Smooth muscle cell (in vitro differentiated cells): ENCODE data around the gene PEX16. TPM values are rescaled to one million over a fixed set of nuclear protein-coding genes. Genes with fewer than 3 reads are reported as not detected.

ENCODE experiments used
- DNase-seq: peaks from one replicate; lab custom pipeline; 2025; ENCODE audit not compliant: unreplicated experiment; lab: John Stamatoyannopoulos, UW
- H2AFZ ChIP-seq: fragments of 200-600 bp; sonication (generic); 2 replicates; pipeline ENCODE4 v1.6.0; 2016; ENCODE audit warnings: antibody characterized with exemption, low read depth, mild to moderate bottlenecking
- H3F3A ChIP-seq: fragments of 200-600 bp; sonication (generic); 2 replicates; pipeline ENCODE4 v1.6.0; 2017; ENCODE audit warnings: antibody characterized with exemption, low read depth
- H3K27ac ChIP-seq: fragments of 200-600 bp; sonication (generic); 2 replicates; pipeline ENCODE4 v1.5.1; 2016; ENCODE audit warnings: low read depth, mild to moderate bottlenecking
- H3K27me3 ChIP-seq: fragments of 200-600 bp; sonication (generic); 2 replicates; pipeline ENCODE4 v1.6.1; 2016; ENCODE audit warnings: low read depth, mild to moderate bottlenecking
- H3K36me3 ChIP-seq: fragments of 200-600 bp; sonication (generic); 2 replicates; pipeline ENCODE4 v1.5.1; 2016; ENCODE audit warnings: low read depth
- H3K4me1 ChIP-seq: fragments of 200-600 bp; sonication (generic); 2 replicates; pipeline ENCODE4 v1.5.1; 2016; ENCODE audit warnings: low read depth
- H3K4me2 ChIP-seq: fragments of 200-600 bp; sonication (generic); 2 replicates; pipeline ENCODE4 v1.6.0; 2016; ENCODE audit warnings: mild to moderate bottlenecking
- H3K4me3 ChIP-seq: fragments of 200-600 bp; sonication (generic); 2 replicates; pipeline ENCODE4 v1.5.1; 2016; ENCODE audit warnings: mild to moderate bottlenecking
- H3K79me2 ChIP-seq: fragments of 200-600 bp; sonication (generic); 2 replicates; pipeline ENCODE4 v1.6.0; 2016; ENCODE audit warnings: low read depth, mild to moderate bottlenecking
- H3K9ac ChIP-seq: fragments of 200-600 bp; sonication (generic); 2 replicates; pipeline ENCODE4 v1.6.0; 2016; ENCODE audit warnings: low read depth
- H3K9me3 ChIP-seq: fragments of 200-600 bp; sonication (generic); replicated peaks from 2 replicates; pipeline ENCODE4 v1.5.1; 2016; ENCODE audit warnings: low read depth
- H4K20me1 ChIP-seq: fragments of 200-600 bp; sonication (generic); 2 replicates; pipeline ENCODE4 v1.6.0; 2016; ENCODE audit warnings: low read depth
- WGBS: methylation state at CpG from one replicate; pipeline ENCODE4 v1.1.7; 2016; ENCODE audit warnings: low lambda C conversion rate; 5-methylcytosine and 5-hydroxymethylcytosine counted together
- polyA plus RNA-seq: library from polyadenylated mRNA; unstranded; fragments of >200 nt; fragmentation: Nextera tagmentation; extraction: Ambion mirVana; gene quantifications from 2 replicates; pipeline ENCODE4 v1.2.1, GENCODE V29; 2016
- total RNA-seq: library from RNA; depleted of rRNA; stranded (reverse); fragments of >200 nt; gene quantifications from 2 replicates; pipeline ENCODE4 v1.2.3, GENCODE V29; 2014
- TF ChIP-seq, protein P1 (sequence below): fragments of 200-600 bp; sonication (generic); IDR thresholded peaks from 2 replicates; pipeline ENCODE4 v1.5.1; 2017; ENCODE audit warnings: borderline replicate concordance, mild to moderate bottlenecking, antibody characterized with exemption; ENCODE audit not compliant: insufficient read depth, poor library complexity, severe bottlenecking

The PEX16 gene
- total and polyA plus RNA-seq, 2 experiments from 2014 or later: 10.5 to 30.2 TPM

- no peaks in the 10 kb centered on the region for H3K9me3 ChIP-seq
- H3K4me1 ChIP-seq: peaks cover 24% of the 10 kb centered on the region
- H3K36me3 ChIP-seq: no peaks in the 10 kb centered on the region
- H3K4me3 ChIP-seq: peak overlapping the region; percentile 68
- peak; percentile 47 for DNase-seq
- H3K27ac ChIP-seq: peak overlapping the region; percentile 72
- H2AFZ ChIP-seq: no peak overlapping the region
- H3K27me3 ChIP-seq: no peaks in the 10 kb centered on the region
- H3F3A ChIP-seq: no peaks in the 10 kb centered on the region
- WGBS: 1% methylated on average over 27 of the region's 62 CpGs
- TF ChIP-seq, protein P1, sequence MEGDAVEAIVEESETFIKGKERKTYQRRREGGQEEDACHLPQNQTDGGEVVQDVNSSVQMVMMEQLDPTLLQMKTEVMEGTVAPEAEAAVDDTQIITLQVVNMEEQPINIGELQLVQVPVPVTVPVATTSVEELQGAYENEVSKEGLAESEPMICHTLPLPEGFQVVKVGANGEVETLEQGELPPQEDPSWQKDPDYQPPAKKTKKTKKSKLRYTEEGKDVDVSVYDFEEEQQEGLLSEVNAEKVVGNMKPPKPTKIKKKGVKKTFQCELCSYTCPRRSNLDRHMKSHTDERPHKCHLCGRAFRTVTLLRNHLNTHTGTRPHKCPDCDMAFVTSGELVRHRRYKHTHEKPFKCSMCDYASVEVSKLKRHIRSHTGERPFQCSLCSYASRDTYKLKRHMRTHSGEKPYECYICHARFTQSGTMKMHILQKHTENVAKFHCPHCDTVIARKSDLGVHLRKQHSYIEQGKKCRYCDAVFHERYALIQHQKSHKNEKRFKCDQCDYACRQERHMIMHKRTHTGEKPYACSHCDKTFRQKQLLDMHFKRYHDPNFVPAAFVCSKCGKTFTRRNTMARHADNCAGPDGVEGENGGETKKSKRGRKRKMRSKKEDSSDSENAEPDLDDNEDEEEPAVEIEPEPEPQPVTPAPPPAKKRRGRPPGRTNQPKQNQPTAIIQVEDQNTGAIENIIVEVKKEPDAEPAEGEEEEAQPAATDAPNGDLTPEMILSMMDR: no peak
- no peaks in the 10 kb centered on the region for H3K79me2 ChIP-seq
- peaks cover 9% of the 10 kb centered on the region for H4K20me1 ChIP-seq
- peak overlapping the region; percentile 97 for H3K9ac ChIP-seq
- H3K4me2 ChIP-seq: peak overlapping the region; percentile 99
Measured at GRCh38 chr11:45899448-45900174, 18.1 kb downstream of the PEX16 start.

DNA sequence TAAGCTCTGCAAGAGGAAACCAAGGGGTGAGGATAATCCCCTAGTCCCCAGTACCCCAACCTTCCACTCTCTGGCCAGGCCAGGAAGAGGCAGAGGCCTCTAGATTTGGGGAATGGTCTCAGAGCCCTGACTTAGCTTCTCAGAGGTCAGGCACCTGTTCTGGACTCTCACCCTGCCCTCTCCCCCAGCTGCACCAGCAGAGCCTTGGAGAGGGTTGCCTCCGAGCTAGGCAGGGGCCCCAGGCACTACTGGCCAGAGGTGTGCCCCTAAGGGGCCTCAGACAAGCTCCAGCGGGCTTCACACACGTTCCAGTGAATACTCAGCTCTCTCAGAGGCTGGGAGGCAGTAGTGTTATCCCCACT lies 18.6 kb downstream of the PEX16 start:
- Histone ChIP-seq H3K9ac (peak overlapping the region; percentile 97), H3K27me3 (no peaks in the 10 kb centered on the region), H3K4me3 (peak overlapping the region; percentile 68), H4K20me1 (peaks cover 9% of the 10 kb centered on the region), H3K4me1 (peaks cover 24% of the 10 kb centered on the region), H3K27ac (peak overlapping the region; percentile 72), H3K36me3 (no peaks in the 10 kb centered on the region), H3K79me2 (no peaks in the 10 kb centered on the region), H3K9me3 (no peaks in the 10 kb centered on the region), H2AFZ (no peak overlapping the region), H3F3A (no peaks in the 10 kb centered on the region), H3K4me2 (peak overlapping the region; percentile 99)
- no peak for DNase-seq
- 15% methylated on average over 3 of the region's 3 CpGs for WGBS
- TF ChIP-seq, protein P1: no peak

GRCh38 chr11:45897556-45897955 lies 20.1 kb downstream of the PEX16 start:
- 92% methylated on average over 6 of the region's 6 CpGs for WGBS
- no peaks in the 10 kb centered on the region for H3K79me2 ChIP-seq

More at GRCh38 chr11:45897556-45897955, 20.1 kb downstream of the PEX16 start:
- H2AFZ ChIP-seq: no peak overlapping the region
- no peak overlapping the region for H3K27ac ChIP-seq
- TF ChIP-seq, protein P1: no peak
- H4K20me1 ChIP-seq: peaks cover 9% of the 10 kb centered on the region
- no peak overlapping the region for H3K4me3 ChIP-seq
- H3K9me3 ChIP-seq: no peaks in the 10 kb centered on the region
- H3K9ac ChIP-seq: no peak overlapping the region
- H3F3A ChIP-seq: no peaks in the 10 kb centered on the region
- DNase-seq: no peak
- no peaks in the 10 kb centered on the region for H3K27me3 ChIP-seq
- no peak overlapping the region for H3K4me2 ChIP-seq
- H3K36me3 ChIP-seq: no peaks in the 10 kb centered on the region
- H3K4me1 ChIP-seq: peaks cover 24% of the 10 kb centered on the region
